ENCODE data around the gene ADK. TPM values are rescaled to one million over a fixed set of nuclear protein-coding genes. Genes with fewer than 3 reads are reported as not detected.

ADK gene
- total RNA-seq, 1 donor from 2014 or later: 46.1 TPM

- CTCF ChIA-PET: no interaction called here
- Mint-ChIP-seq H3K27ac (no peak overlapping the region), H3K9me3 (peaks cover 7% of the 10 kb centered on the region), H3K4me3 (no peak overlapping the region), H3K36me3 (ENCODE audit: low read depth) (peaks cover 62% of the 10 kb centered on the region), H3K27me3 (no peaks in the 10 kb centered on the region), H3K4me1 (peaks cover 22% of the 10 kb centered on the region)
- POLR2A ChIA-PET: no interaction called here
- ATAC-seq (ENCODE audit: low read depth) (no peak), DNase-seq (no peak)
- intact Hi-C loops (cut with micrococcal nuclease): no loop called here
- no peak for TF ChIP-seq CTCF (IDR thresholded peaks at IDR 0.05)
These were observed 521.6 kb downstream of the ADK start for GRCh38 chr10:74672430-74673165.

GRCh38 chr10:74674927-74675326 is 523.9 kb downstream of the ADK start:
- ATAC-seq (ENCODE audit: low read depth): no peak
- Mint-ChIP-seq H3K4me3 (no peak overlapping the region), H3K36me3 (ENCODE audit: low read depth) (peaks cover 70% of the 10 kb centered on the region), H3K9me3 (peaks cover 7% of the 10 kb centered on the region), H3K27me3 (no peaks in the 10 kb centered on the region), H3K27ac (no peak overlapping the region), H3K4me1 (peaks cover 29% of the 10 kb centered on the region)
- no peak for TF ChIP-seq CTCF (IDR thresholded peaks at IDR 0.05)
- intact Hi-C loops (cut with micrococcal nuclease): no loop called here
- POLR2A ChIA-PET: no interaction called here
- no peak for DNase-seq
- CTCF ChIA-PET: no interaction called here

GRCh38 chr10:74675484-74675883 is 524.5 kb downstream of the ADK start:
- no peak for DNase-seq
- ATAC-seq (ENCODE audit: low read depth): no peak
- Mint-ChIP-seq H3K36me3 (ENCODE audit: low read depth) (peaks cover 70% of the 10 kb centered on the region), H3K4me3 (no peak overlapping the region), H3K9me3 (peaks cover 7% of the 10 kb centered on the region), H3K27ac (no peak overlapping the region), H3K27me3 (no peaks in the 10 kb centered on the region), H3K4me1 (peaks cover 29% of the 10 kb centered on the region)
- intact Hi-C loops (cut with micrococcal nuclease): no loop called here
- no peak for TF ChIP-seq CTCF (IDR thresholded peaks at IDR 0.05)
- CTCF ChIA-PET: no interaction called here
- POLR2A ChIA-PET: no interaction called here

GRCh38 chr10:74677951-74678350 is 526.9 kb downstream of the ADK start:
- peaks cover 57% of the 10 kb centered on the region for H3K36me3 Mint-ChIP-seq (ENCODE audit: low read depth)
- no peaks in the 10 kb centered on the region for H3K27me3 Mint-ChIP-seq
- ATAC-seq (ENCODE audit: low read depth): peak; percentile 92
- ChIA-PET POLR2A (interaction anchor here (0.6 to 1.1 kb wide), 5 partner anchors 10 to 251 kb away, joined by 3 to 9 read pairs (median 4); no protein-coding TSS in a partner anchor), CTCF (interaction anchor here (1.2 kb wide), 1 partner anchor 341 kb away, joined by 6 read pairs; no protein-coding TSS in a partner anchor)
- DNase-seq: no peak
- intact Hi-C loops (cut with micrococcal nuclease): loop anchor here (2.0 kb wide), 1 partner anchor 341 kb away; no protein-coding TSS in a partner anchor
- H3K27ac Mint-ChIP-seq: no peak overlapping the region
- peaks cover 35% of the 10 kb centered on the region for H3K4me1 Mint-ChIP-seq
- H3K9me3 Mint-ChIP-seq: peaks cover 4% of the 10 kb centered on the region
- TF ChIP-seq CTCF (IDR thresholded peaks at IDR 0.05): no peak
- H3K4me3 Mint-ChIP-seq: no peak overlapping the region

GRCh38 chr10:74681917-74682627 is 531.1 kb downstream of the ADK start:
- ChIA-PET CTCF (interaction anchor here (0.7 kb wide), 2 partner anchors 86 to 417 kb away, joined by 3 read pairs; no protein-coding TSS in a partner anchor), POLR2A (interaction anchor here (0.6 to 1.2 kb wide), 3 partner anchors 20 to 144 kb away, joined by 4 to 14 read pairs (median 7); no protein-coding TSS in a partner anchor)
- Mint-ChIP-seq H3K4me3 (no peak overlapping the region), H3K27me3 (no peaks in the 10 kb centered on the region), H3K4me1 (peaks cover 28% of the 10 kb centered on the region), H3K36me3 (ENCODE audit: low read depth) (peaks cover 41% of the 10 kb centered on the region), H3K9me3 (no peaks in the 10 kb centered on the region), H3K27ac (no peak overlapping the region)
- ATAC-seq (ENCODE audit: low read depth) (no peak), DNase-seq (no peak)
- intact Hi-C loops (cut with micrococcal nuclease): loop anchor here (10.0 kb wide), 1 partner anchor 417 kb away; no protein-coding TSS in a partner anchor
- no peak for TF ChIP-seq CTCF (IDR thresholded peaks at IDR 0.05)

Data from activated B cell treated with CpG ODN at 0.5 μM for 24 hours (primary cell).